GM18873 (cell line): ENCODE data around the gene SNCAIP.
"Not testable (repeated sequence)": the region's sequence is repeated elsewhere in the genome, so short reads cannot be mapped to it uniquely, and the experiment has no call there.

ENCODE experiments used
- ATAC-seq: cut with Tn5 transposase; IDR thresholded peaks from one replicate; pipeline ENCODE4 v1.9.1; 2021; ENCODE audit warnings: mild to moderate bottlenecking, moderate library complexity, moderate number of reproducible peaks; ENCODE audit not compliant: unreplicated experiment, low FRiP score

The SNCAIP gene

DNA sequence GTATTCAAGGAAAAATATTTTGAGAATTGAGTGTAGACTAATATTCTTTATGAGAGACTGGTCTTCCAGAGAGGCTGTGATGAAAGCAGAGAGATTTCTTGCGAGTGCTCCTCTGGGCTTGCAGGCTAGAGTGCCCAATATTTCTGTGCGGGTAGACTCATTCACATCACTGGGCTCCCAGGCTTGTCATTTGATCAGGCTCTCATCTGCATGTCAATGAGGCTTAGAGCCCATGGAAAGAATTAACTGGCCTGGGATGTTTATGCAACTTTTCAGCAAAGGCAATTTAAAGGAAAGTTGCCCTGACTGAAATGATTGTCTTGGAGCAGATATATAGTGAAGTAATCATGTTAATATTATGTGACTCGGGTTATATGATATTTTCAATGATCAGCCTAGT lies 42.3 kb downstream of the SNCAIP start:
- no peak for ATAC-seq

DNA sequence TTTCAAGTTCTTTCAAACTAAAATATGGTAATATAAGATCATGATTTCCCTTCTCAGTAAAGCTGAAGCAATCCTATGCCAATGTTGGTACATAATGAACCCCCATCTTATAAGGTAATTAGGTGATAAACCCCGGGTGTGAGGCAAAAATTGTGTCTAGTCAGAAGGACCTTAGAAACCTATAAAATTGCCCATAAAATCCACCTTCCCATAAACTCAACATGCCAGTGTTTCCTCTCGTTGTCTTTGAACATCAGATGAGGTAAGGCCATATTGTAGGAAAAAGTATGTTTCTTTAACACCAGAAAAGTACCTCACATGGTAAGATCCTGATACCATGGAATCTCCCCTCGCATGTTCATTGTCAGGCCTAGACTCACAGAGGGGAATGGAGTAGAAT lies 43.3 kb downstream of the SNCAIP start:
- no peak for ATAC-seq

- ATAC-seq, result no peak
These were observed 44.8 kb downstream of the SNCAIP start for GRCh38 chr5:122356855-122357254.

DNA sequence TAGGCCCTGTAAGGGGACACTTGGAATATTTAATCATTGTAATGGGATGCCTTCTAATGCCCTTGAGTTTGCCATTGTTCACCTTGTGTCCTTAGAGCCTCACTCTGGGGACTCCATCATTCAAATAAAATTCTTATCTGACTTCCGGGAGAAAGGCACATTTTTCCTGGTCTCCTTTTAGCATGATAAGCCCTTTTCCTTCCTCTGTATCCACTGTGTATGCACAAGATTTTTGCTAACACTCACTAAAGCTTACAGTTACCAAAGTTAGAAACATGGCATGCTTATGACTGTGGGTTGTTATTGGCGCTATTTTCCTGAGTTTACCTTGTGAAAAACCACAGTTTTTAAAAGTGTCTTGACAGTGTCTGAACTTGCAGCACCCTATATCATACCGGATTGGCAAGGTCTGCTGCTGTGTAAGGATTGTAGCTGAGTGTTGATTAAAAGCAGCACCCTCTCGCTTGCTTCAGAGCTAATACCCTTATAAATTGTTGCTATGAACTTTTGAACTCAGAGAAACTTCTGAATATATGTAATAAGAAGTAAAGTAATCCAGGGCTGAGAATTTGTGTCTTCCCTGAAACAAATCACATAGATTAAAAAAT lies 46.4 kb downstream of the SNCAIP start:
- no peak for ATAC-seq

GRCh38 chr5:122362361-122362760 lies 50.3 kb downstream of the SNCAIP start:
- no peak for ATAC-seq

- no peak for ATAC-seq
These were observed 51.6 kb downstream of the SNCAIP start for GRCh38 chr5:122363623-122364022.

DNA sequence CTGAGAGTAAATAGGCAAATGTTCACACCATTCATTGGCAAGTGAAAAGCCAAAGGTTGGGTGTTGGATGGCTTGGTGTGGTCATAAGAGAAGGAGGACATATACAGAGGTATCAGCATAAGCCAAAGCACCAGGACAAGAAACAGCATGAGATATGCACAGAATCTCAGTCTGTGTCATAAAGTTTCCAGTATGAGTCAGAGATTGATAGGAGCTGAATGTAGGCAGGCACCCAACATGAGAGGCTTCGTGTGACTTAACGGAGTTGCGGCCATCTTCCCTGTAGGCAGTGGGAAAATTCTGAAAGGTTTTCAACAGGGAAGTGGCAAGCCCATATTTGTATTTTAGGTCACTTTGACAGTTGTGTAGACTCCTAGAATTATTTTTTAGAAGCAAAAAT lies 54.5 kb downstream of the SNCAIP start:
- peak; percentile 58 for ATAC-seq

DNA sequence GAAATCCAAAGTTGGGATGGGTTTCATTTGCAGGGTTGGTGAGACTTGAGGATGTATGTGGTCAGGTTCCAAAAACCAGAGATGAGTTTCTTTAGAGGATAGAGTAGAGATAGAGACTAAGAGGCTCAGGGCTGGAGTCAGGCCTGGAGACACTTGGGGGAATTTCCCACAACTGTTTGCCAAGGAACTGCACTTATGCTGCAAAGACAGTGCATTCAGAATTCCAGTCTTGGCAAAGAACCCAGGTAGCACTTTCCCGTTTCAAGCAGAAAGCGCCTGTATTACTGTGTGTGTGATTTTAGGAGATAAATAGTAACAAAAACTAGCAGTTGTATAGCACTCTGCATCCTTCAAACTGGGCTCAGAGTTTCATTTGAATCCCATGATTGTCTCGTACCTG lies 55.4 kb downstream of the SNCAIP start:
- ATAC-seq, result no peak

DNA sequence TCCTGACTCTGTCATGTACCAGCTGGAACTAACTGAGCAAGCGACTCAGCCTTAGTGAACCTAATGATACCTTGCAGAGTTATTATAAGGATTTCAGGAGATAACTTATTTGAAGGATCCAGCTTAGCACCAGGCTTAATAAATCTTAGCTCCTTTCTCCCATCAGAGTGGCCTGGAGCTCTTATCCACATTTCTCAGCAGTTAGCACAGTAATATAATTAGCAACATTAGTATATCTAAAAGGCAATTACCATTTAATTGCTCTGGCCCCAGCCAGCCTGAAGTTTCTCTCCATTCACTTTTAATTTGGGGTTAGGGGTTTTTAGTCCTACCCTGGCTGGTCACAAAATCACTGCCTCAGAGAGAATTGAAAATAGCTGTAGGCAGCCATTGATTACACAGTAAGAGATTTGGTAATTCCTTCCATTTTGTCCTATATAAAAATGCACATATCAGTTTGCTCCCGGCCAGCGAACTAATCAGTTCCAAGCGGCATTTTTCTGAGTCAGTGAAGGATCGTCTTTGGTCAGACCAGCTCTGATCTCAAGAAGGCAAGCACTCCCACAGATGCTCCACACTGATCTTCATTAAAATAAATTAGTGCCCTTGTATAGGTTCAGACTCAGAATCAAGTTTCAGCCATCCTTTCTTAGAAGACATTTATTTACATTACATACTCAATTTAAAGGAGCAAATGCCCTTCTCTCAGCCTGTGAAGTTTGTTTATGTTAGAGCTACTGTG lies 56.6 kb downstream of the SNCAIP start:
- ATAC-seq, result no peak

GRCh38 chr5:122369253-122369815 lies 57.3 kb downstream of the SNCAIP start:
- ATAC-seq, result no peak

- no peak for ATAC-seq
These were observed 59.6 kb downstream of the SNCAIP start for GRCh38 chr5:122371511-122372151.

DNA sequence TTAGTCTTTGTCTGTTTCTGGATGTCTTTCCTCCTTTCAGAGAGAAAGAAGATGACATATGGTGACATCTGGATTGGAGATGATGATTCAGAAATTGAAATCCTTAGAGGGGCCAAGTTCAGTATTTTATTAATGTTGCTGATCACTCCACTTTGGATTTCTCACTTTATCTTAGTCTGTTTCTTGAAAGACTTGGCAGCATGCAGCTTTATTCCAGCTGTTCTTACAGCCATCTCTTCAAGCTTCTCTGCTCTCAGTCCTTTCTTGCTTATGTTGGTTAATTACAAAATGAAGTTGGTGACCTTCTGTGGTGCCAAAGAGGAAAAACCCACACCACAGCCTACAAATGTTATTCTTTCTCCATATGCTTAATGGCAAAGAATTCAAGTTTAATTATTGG lies 62.1 kb downstream of the SNCAIP start:
- ATAC-seq, result no peak

GRCh38 chr5:122375801-122376200 lies 63.8 kb downstream of the SNCAIP start:
- ATAC-seq, result no peak

GRCh38 chr5:122376250-122376649 lies 64.2 kb downstream of the SNCAIP start:
- ATAC-seq, result no peak

DNA sequence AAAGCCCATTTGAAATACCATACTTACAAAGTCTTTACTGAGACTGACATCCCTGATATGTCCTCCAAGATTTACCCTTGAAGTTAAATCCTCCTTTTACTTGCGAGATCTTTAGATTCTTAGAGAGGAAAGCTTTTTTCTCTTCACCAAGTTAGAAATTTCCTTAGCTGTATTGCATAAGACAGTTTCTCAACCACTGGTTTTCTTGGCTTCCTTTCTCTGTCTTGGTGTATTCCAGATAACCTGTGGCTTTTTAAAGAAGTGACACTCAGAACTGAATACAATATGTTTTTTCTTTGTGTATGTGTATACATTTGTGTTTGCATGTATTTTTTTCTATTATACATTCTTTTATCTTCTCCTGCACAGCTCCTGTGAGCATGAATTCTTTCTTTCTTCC lies 65.0 kb downstream of the SNCAIP start:
- no peak for ATAC-seq

GRCh38 chr5:122382938-122383337 lies 70.9 kb downstream of the SNCAIP start:
- not testable (repeated sequence) for ATAC-seq

- ATAC-seq, result no peak
These were observed 72.8 kb downstream of the SNCAIP start for GRCh38 chr5:122384739-122385235.

DNA sequence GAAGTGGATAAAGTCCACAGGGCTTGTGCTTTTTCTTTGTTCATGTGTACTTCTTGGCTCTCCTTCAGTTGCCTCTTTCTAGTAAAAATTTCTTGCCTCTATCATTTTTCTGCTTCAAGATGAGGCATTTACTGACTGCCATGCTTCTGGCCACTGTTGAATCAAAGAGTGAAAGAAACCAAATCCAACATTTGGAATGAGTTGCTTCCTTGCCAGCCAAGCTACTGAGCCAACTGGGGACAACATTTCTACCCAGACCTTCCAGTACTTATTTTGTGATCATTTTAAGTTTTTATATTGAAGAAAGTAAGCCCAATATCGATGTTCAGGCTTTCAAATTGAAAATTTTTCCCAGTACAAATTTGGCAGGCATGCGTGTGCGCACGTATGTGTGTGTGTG lies 73.2 kb downstream of the SNCAIP start:
- ATAC-seq, result no peak

DNA sequence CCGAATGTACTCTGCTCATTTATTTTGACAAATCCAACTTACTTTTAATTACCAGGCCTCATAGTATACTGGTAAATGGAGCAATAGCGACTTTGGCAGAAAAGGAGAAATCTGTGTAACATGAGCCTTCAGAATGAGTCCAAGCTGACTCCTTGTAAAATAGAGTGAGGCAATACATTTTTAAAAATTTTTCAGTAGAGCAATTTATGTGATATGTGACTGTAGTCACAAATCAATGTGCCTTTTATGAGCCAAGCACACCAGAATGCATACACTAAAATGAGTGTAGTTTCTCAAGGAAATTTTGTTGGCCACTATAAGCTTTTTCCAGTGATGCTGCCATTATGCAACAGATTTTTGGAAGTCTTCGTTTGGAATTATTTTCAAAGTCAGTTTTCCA lies 73.8 kb downstream of the SNCAIP start:
- ATAC-seq, result no peak

DNA sequence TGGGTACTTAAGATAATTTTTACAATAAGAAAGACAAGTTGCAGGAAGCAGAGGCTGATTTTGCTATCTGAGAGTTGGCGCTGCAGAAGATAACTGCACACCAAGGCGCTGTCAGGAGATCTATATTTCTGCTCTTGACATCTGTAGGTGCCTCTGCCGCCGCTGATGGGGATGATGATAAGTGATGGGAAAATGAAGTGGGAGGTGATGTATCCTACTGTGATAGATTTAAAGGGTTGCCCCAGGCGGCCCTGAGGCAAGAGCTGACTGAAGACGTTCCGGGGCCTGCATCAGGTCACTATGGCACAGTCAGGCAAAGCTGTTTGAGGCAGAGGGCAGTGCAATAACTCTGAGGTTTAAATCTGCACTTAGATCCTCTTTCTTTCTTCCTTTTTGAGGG lies 78.1 kb downstream of the SNCAIP start:
- ATAC-seq, result no peak

DNA sequence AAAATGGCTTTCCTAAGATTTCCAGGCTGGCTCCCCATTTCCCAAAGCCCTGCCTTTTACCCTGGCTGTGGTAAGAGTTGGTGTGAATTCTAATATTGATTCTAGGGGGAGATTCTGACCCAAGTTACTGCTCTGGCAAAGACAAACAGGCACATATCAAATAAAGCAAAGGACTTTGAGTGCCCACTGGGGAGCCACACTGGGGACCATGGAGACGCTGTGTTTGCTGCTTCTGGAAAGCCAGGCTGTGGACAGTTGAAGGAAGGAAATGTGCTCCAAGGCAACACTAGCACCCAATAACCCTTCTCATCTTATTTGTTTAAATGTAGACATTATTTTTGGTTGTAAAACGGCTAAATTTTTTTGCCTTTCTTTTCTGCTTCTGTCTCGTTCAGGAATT lies 78.7 kb downstream of the SNCAIP start:
- no peak for ATAC-seq
